Retinal pigment epithelial cell (primary cell): Measurements from ENCODE around the gene STEAP3.

Source experiments
- DNase-seq: peaks from one replicate; pipeline ENCODE4 v3.0.0-alpha.2; 2010; ENCODE audit warnings: low read depth
- H3K4me3 ChIP-seq: 2 replicates; pipeline ENCODE4 v1.5.1; 2011; ENCODE audit warnings: mild to moderate bottlenecking, low read length, control low read depth, moderate library complexity
- TF ChIP-seq, protein P1 (sequence below): conservative IDR thresholded peaks from 2 replicates; pipeline ENCODE4 v1.5.1; 2011; ENCODE audit warnings: low read depth, low read length, control low read depth, inconsistent platforms

The STEAP3 gene

GRCh38 chr2:119206201-119206600 is 17.4 kb upstream of the STEAP3 start:
- no peak for DNase-seq
- TF ChIP-seq, protein P1, sequence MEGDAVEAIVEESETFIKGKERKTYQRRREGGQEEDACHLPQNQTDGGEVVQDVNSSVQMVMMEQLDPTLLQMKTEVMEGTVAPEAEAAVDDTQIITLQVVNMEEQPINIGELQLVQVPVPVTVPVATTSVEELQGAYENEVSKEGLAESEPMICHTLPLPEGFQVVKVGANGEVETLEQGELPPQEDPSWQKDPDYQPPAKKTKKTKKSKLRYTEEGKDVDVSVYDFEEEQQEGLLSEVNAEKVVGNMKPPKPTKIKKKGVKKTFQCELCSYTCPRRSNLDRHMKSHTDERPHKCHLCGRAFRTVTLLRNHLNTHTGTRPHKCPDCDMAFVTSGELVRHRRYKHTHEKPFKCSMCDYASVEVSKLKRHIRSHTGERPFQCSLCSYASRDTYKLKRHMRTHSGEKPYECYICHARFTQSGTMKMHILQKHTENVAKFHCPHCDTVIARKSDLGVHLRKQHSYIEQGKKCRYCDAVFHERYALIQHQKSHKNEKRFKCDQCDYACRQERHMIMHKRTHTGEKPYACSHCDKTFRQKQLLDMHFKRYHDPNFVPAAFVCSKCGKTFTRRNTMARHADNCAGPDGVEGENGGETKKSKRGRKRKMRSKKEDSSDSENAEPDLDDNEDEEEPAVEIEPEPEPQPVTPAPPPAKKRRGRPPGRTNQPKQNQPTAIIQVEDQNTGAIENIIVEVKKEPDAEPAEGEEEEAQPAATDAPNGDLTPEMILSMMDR: no peak
- H3K4me3 ChIP-seq: no peak overlapping the region

- TF ChIP-seq, protein P1: no peak
- no peak overlapping the region for H3K4me3 ChIP-seq
- DNase-seq: no peak
Observed at GRCh38 chr2:119207447-119207846, 16.2 kb upstream of the STEAP3 start.

DNA sequence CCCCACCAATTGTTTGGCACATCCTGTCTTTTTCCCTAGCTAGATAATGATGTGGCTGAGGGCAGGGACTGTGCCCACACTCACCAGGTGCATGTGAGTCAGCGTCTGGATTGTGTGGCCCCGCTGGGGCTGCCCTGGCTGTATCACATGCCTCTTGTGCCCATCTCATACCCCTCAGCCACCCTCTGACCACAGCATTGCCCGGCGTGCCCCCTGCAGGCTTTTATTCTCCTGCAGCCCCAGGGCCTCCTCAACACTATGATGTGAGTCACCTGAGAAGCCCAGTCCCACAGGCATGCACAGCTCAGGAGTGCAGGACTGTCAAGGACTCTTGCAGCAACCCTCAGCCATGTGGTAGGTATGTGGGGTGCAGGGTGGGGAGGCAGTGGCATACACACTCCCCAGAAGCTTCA is 14.8 kb upstream of the STEAP3 start:
- H3K4me3 ChIP-seq: no peak overlapping the region
- TF ChIP-seq, protein P1: peak; percentile 14
- DNase-seq: no peak

DNA sequence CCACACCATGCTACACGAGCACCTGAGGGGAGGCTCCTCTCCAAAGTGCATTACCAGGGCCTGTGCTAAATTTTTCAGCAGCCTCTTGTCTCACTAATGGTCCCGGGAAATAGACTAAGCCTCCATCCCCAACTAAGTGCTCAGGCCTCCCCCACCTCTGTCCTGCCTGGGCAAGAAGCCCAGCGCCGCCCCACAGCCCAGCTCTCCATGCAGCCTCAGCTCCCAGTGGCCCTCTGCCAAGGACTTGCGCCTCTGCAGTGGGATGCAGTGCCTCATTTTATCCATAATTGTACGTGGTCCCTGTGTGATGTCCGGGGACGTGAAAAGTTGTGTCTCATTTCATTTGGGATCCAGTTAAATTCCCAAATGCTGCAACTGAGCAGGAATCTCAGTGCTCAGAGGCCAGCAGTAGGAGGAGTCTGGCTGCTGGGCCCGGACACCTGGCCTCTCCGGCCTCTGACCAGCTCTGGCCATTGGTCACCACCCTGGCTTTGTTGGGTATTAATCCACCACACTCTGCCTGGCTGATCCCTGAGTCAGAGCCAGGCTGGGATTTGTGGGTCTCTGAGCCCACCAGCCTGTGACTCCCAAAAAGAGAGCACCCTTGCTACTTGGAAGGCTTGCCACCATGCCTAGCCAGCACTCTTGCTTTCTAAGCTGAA is 11.4 kb upstream of the STEAP3 start:
- no peak for DNase-seq
- TF ChIP-seq, protein P1: no peak
- H3K4me3 ChIP-seq: no peak overlapping the region

DNA sequence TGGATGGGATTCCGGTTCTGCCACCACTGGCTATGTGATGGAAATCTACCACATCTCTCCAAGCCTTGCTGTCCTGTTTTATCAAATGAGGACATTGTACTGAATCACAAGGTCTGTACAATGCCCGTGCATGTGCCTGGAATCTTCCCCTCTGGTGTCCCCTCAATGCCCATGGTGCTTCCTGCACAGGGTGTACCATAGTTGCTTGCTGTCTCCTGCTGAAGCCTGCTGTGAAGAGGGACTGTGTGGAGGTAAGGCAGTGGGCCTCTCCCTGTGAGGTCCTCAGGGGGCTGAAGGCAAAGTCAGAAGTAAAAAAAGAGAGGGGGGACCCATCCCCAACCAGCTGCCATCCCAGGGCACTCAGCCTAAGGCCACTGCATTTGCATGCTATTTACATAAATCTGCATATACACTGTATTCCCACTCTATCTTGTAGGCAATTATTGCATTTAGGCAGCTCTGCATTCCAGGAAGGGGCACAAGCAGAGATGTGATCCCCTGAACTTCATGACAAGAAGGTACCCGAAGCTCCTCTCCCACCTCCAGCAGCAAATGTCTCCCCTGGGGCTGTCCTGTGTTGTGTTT is 9.1 kb upstream of the STEAP3 start:
- no peak for DNase-seq
- no peak overlapping the region for H3K4me3 ChIP-seq
- TF ChIP-seq, protein P1: no peak

- no peak for DNase-seq
- H3K4me3 ChIP-seq: no peak overlapping the region
- TF ChIP-seq, protein P1: no peak
Observed at GRCh38 chr2:119216994-119217393, 6.6 kb upstream of the STEAP3 start.

DNA sequence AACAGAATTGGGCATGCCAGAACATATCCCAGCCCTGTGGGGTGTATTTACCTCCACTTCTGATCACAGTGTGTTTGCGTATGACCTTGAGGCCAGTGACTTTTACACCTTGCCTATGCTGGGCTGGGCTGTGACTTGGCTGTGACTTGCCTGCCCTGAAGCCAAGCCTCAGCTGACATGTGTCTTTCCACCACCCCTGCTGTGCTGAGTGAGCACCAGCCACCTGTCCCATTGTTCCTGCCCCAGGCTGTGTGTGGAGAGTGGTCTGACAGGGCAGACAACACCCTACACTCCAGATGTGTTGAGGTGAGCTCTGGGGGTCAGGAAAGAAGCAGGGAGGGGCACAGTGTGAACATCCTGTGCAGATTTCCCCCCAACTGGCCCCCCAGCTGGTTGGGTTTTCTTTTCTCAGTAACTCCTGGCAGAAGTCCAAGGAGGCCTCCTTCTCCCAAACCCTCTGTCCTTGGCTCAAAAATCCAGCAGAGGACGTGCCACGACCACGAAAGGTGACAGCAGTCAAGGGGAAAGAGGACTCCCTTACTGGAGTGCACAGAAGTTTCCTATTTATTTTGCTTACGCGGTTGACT is 5.1 kb upstream of the STEAP3 start:
- DNase-seq: no peak
- TF ChIP-seq, protein P1: peak; percentile 61
- H3K4me3 ChIP-seq: no peak overlapping the region
